HL-60 (cell line): ENCODE results near the gene LLPH.

Source experiments
- GABPA ChIP-seq: IDR thresholded peaks from 2 replicates; pipeline ENCODE4 v1.6.1; 2012; ENCODE audit warnings: low read depth
- POLR2AphosphoS5 ChIP-seq: IDR thresholded peaks from 2 replicates; pipeline ENCODE4 v1.6.1; 2012; ENCODE audit warnings: low read depth
- SPI1 ChIP-seq: IDR thresholded peaks from 2 replicates; pipeline ENCODE4 v1.6.1; 2012; ENCODE audit warnings: low read depth, mild to moderate bottlenecking, borderline replicate concordance
- TF ChIP-seq, protein P1 (sequence below): IDR thresholded peaks from one replicate; pipeline ENCODE4 v1.5.1; 2011; ENCODE audit warnings: low read length, control low read depth, inconsistent platforms; ENCODE audit not compliant: insufficient read depth
- TF ChIP-seq, protein P2 (sequence below): IDR thresholded peaks from 2 replicates; pipeline ENCODE4 v1.6.1; 2012; ENCODE audit warnings: low read depth; ENCODE audit not compliant: insufficient replicate concordance

DNA sequence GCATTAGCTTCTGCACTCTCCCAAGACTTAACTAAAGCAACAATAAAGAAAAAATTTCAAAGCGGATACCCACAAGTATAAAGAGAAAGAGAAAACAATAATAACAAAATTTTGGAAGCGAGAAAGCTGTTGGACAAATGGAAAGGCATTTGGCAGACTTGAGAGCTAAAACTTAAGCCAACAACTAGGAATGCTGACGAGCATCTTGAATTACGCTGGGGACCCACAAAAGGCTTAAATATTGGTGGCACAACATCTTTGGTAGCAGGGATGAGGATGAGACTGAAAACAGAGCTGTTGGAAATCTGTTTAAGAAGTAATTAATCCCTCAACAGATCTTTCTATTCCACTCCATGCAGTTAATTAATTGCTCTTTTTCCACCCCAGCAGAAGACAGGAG, 49.8 kb downstream of the LLPH start:
- TF ChIP-seq, protein P1, sequence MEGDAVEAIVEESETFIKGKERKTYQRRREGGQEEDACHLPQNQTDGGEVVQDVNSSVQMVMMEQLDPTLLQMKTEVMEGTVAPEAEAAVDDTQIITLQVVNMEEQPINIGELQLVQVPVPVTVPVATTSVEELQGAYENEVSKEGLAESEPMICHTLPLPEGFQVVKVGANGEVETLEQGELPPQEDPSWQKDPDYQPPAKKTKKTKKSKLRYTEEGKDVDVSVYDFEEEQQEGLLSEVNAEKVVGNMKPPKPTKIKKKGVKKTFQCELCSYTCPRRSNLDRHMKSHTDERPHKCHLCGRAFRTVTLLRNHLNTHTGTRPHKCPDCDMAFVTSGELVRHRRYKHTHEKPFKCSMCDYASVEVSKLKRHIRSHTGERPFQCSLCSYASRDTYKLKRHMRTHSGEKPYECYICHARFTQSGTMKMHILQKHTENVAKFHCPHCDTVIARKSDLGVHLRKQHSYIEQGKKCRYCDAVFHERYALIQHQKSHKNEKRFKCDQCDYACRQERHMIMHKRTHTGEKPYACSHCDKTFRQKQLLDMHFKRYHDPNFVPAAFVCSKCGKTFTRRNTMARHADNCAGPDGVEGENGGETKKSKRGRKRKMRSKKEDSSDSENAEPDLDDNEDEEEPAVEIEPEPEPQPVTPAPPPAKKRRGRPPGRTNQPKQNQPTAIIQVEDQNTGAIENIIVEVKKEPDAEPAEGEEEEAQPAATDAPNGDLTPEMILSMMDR: no peak
- TF ChIP-seq, protein P2, sequence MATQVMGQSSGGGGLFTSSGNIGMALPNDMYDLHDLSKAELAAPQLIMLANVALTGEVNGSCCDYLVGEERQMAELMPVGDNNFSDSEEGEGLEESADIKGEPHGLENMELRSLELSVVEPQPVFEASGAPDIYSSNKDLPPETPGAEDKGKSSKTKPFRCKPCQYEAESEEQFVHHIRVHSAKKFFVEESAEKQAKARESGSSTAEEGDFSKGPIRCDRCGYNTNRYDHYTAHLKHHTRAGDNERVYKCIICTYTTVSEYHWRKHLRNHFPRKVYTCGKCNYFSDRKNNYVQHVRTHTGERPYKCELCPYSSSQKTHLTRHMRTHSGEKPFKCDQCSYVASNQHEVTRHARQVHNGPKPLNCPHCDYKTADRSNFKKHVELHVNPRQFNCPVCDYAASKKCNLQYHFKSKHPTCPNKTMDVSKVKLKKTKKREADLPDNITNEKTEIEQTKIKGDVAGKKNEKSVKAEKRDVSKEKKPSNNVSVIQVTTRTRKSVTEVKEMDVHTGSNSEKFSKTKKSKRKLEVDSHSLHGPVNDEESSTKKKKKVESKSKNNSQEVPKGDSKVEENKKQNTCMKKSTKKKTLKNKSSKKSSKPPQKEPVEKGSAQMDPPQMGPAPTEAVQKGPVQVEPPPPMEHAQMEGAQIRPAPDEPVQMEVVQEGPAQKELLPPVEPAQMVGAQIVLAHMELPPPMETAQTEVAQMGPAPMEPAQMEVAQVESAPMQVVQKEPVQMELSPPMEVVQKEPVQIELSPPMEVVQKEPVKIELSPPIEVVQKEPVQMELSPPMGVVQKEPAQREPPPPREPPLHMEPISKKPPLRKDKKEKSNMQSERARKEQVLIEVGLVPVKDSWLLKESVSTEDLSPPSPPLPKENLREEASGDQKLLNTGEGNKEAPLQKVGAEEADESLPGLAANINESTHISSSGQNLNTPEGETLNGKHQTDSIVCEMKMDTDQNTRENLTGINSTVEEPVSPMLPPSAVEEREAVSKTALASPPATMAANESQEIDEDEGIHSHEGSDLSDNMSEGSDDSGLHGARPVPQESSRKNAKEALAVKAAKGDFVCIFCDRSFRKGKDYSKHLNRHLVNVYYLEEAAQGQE: no peak
- TF ChIP-seq SPI1: no peak
- TF ChIP-seq POLR2AphosphoS5: no peak
- TF ChIP-seq GABPA: no peak
